NCI-H146 treated with DMSO at 0.1 percent for 48 hours (cell line): ENCODE data around the gene B9D2.

Source experiments
- DNase-seq: peaks from one replicate; lab custom pipeline; 2025; ENCODE audit not compliant: unreplicated experiment; lab: John Stamatoyannopoulos, UW

The B9D2 gene

DNA sequence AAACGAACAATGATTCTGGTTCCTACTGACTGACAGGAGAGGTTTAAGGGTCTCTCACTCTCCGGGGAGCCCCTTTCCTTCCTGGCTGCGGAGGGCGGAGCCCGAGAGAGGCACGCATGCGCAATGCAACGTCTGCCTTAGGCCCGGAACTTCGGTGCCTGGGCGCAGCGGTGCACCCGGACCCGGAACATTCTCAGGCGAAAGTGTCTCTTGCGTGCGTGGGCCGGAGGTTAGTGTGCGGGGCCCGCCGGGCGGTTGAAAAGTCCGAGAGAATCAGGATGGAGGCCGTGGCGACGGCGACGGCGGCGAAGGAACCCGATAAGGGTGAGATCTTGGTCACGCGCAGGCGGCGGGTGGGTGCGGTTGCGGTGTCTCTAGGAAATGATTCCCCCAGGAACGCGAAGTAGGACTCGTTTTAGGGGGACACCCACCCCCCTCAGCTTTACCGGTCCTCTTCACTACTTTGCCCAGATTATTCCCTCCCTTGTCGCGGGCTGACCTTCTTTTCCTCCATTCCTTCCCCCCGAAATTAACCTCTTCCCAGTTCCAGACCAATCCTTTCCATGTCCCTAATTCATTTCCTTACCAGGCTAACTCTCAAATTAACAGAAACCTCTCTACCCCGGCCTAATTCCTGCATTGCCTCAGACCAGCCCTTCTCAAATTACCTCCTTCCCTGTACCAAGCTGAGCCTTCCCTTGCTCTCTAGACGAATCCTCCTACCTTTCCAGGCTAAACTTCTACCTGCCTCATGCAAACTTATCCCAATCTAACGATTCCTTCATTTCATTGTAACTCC is 53.7 kb downstream of the B9D2 start, which contains the start of gene CCDC97:
CCDC97 (plus strand) TSS at position 140 of the 799 bp plus-strand sequence; CDS start at position 279, 139 bp downstream.
- DNase-seq: peak; percentile 75

DNA sequence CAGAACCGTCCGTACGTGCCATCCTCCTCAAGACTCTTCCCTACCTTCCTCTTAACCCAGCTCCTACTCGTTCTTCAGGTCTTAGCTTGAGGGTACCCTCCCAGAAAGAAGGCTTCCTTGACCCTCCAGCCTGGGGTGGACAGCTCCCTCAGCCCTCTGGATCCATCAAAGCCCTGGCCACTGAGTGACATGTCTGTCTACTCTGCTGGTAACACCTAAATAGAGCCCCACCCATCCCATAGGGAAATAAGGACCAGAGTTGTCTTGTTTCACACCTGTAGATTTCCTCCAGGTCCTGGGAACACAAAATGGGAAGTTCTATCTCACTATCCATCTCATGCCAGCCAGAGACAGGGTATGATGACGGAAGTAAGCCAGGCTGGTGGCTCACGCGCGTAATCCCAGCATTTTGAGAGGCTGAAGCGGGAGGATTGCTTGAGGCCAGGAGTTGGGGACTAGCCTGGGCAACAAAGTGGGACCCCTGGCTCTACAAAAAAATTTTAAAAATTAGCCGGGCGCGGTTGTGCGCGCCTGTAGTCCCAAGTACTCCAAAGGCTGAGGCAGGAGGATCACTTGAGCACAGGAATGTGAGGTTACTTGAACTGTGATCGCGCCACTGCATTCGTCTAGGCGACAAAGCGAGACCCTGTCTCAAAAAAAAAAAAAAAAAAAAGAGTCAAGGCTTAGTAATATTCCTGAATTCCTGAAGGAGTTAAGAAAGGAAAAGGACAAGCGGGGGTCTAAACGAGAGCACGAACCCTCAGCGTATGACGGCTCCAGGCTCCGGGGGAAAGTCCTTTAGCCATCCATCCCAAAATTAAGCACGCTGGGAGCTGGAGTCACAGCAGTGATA is 54.5 kb downstream of the B9D2 start:
- DNase-seq: no peak

DNA sequence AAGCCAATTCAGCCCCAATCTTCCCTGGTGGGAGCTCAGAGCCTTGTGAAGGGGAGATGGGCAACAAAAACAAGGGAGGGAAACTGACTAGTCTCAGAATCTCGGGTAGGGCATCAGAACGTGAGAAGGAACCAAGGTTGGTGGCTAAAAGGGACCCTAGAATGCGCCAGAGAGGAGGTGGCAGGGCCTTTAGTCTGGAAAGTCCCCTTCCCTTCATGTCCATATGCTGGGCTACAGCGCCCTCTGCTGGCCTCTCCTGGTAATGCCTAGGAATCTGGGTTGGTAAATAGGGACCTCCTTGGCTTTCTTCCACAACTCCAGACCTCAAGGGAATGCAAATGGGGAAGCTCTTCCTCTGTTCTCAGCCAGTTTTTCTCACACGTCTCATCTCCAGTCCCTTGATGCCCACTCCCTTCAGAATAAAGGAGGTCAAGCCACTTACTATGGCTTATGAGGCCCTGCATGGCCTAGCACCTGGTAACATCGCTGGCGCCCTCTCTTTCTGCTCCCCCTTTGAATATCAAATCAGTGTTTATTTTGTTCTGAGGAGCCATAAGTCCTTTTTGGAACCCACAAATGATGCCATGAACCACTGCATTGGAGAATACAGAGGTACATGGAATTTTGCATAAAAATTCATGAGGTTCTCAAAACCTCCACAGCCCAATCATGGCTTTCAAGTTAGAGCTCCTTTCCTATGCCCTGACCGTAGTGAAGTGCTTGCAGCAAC is 55.3 kb downstream of the B9D2 start:
- peak; percentile 54 for DNase-seq

DNA sequence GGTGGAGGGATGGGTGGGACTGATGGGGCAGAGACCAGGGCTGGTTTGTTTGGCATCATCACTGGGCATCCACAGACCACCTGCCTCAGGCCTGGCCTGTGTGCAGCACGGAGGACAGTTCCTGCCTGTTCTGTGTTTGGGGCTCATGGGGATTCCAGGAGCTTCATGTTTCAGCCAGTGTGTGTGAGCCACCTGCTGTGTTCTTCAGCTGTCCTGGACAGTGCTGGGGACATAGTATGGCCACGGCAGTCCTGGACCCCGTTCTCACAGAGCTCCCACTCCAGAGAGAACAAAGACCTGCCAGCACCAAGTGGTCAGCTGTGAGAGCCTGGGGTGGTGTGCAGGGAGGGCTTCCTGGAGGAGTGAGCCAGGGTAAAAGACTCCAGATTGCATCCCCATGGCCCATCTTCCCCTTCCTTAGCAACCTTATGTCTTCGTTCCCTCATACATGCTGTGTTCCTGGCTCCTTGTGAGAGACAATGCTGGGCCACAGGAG is 55.9 kb downstream of the B9D2 start:
- no peak for DNase-seq

DNA sequence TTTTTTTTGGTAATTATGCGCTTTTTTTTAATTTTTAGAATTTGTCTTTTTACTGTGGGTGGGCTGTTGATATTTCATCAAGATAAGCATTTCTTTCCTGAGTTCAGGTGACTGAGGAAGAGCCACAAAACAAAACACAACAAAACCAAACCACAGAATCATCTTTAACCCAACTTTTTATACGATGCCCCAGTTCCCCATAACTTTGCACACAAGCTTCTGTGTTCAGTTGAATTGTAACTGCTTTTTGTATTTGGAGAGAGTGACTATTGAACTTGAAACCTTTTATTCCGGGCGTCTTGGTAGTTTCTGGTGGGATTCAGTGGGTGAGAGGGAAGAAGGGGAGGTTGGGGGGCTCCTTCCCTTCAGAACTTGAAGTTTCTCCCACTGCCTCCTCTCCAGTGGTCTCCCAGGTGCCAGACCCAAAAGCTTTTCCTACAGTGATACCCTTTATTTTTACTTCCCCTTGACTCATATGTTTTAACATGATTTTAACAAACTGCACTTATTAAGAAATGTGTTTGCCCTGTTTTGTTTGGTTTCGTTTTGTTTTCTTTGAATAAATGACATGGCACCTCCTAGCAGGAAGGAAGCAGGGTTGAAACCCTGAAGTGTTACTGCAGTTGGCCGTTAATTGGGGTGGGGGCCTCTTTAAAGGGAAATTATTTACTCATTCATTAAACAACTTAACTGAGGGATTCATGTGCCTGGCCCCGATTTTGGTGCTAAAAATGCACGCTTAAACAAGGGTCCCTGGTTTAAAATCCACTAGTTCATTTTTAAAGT is 56.7 kb downstream of the B9D2 start:
- no peak for DNase-seq

DNA sequence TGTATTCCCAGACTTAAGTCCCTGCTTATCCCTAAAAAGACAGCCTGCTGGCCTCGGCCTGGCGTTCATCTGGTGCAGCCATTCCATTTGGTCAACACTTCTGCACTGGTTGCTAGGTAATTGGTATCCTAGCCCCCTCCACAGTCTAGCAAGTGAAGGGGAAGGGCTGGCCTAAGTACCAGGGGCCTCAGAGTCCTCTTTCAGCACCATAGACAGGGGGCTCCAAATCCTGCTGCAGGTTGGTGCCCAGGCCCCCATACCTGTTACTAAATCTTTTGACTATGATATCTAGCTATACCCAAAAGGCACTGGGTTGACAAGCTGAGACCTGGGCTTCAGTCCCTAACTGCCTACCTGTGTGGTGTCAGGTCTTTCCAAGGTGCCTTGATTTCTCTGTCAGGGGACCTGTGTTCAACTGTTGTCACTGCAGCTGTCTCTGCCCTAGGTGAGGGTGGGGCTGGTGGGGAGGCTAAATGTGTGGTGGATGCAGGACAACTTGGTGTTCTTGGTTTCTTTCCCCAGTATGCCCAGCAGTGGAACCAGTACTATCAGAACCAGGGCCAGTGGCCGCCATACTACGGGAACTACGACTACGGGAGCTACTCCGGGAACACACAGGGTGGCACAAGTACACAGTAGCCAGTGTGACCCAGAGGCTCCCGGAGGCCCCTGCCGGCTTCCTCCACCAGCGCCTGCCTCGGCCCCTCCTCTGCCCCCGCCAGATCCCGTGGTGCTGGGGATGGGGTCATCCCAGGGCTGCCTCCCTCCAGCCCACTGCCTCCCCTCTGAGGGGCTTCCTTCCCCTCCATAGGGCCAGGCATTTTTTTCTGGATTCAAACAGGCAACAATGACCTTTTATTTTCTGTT is 57.8 kb downstream of the B9D2 start:
- DNase-seq: no peak

DNA sequence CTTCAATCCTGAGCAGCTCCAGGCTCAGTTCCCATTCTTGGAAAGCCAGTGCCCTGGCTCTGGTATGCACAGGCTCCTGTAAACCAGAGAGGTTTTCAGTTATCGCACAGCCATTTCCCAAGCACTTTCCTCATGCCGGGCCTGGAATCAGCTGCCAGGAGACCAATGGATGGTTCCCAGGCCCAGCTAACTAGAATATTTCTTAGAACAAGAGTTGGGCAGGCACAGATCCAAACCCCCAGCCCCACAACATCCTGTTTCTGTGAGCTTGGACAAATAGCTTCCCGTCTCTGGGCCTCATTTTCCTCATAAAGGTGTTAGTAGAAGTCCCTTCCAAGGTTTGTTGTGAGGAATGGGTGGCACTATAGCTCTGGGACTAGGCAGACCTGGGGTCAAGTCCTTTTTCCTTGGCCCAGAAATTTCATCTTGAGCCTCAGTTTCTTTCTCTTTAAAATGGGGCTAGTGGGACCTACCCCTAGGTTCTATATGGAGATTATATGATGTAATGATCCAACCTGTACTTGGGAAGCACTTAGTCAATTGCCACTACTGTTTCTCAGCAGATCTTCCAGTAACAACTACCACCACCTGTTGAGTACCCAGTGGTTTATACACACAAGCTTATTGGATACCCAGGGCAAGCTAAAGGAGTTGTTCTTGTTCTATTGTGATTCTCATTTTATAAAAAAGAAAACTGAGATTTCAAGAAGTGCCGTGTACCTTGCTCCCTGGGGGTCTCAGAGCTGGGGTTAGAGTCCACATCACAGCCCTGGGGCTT is 59.1 kb downstream of the B9D2 start:
- DNase-seq: no peak
